ENCODE measurements around the gene PCSK6. TPM values are rescaled to one million over a fixed set of nuclear protein-coding genes. Genes with fewer than 3 reads are reported as not detected.
A peak's percentile ranks its signal among the peaks of the same experiment; 100 is the strongest.
"Not testable (repeated sequence)": the region's sequence is repeated elsewhere in the genome, so short reads cannot be mapped to it uniquely, and the experiment has no call there.

Gene PCSK6
- total RNA-seq, 1 donor from 2014 or later: 15.4 TPM

GRCh38 chr15:101376615-101377395, 112.7 kb downstream of the PCSK6 start:
- DNase-seq: no peak

- not testable (repeated sequence) for DNase-seq
These were observed 114.5 kb downstream of the PCSK6 start for GRCh38 chr15:101375006-101375405.

GRCh38 chr15:101374326-101374725, 115.2 kb downstream of the PCSK6 start:
- no peak for DNase-seq

- no peak for DNase-seq
These were observed 115.9 kb downstream of the PCSK6 start for GRCh38 chr15:101373577-101373976.

GRCh38 chr15:101372960-101373525, 116.5 kb downstream of the PCSK6 start:
- DNase-seq: no peak

GRCh38 chr15:101372149-101372577, 117.3 kb downstream of the PCSK6 start:
- no peak for DNase-seq

- no peak for DNase-seq
These were observed 118.0 kb downstream of the PCSK6 start for GRCh38 chr15:101371519-101371918.

- DNase-seq: no peak
These were observed 118.4 kb downstream of the PCSK6 start for GRCh38 chr15:101371081-101371480.

- DNase-seq: no peak
These were observed 119.0 kb downstream of the PCSK6 start for GRCh38 chr15:101370330-101371024.

GRCh38 chr15:101369676-101370075, 119.8 kb downstream of the PCSK6 start:
- DNase-seq: no peak

GRCh38 chr15:101368861-101369642, 120.5 kb downstream of the PCSK6 start:
- DNase-seq: no peak

- no peak for DNase-seq
These were observed 121.3 kb downstream of the PCSK6 start for GRCh38 chr15:101368086-101368780.

- no peak for DNase-seq
These were observed 122.7 kb downstream of the PCSK6 start for GRCh38 chr15:101366853-101367252.

GRCh38 chr15:101362986-101363566, 126.4 kb downstream of the PCSK6 start:
- no peak for DNase-seq

- no peak for DNase-seq
These were observed 127.1 kb downstream of the PCSK6 start for GRCh38 chr15:101362359-101362758.

- no peak for DNase-seq
These were observed 128.1 kb downstream of the PCSK6 start for GRCh38 chr15:101361418-101361817.

- DNase-seq: peak; percentile 16
These were observed 130.1 kb downstream of the PCSK6 start for GRCh38 chr15:101359365-101359947.

- DNase-seq: no peak
These were observed 130.6 kb downstream of the PCSK6 start for GRCh38 chr15:101358895-101359294.

GRCh38 chr15:101357885-101358284, 131.6 kb downstream of the PCSK6 start:
- no peak for DNase-seq

GRCh38 chr15:101357333-101357732, 132.2 kb downstream of the PCSK6 start:
- no peak for DNase-seq

- DNase-seq: not testable (repeated sequence)
These were observed 132.9 kb downstream of the PCSK6 start for GRCh38 chr15:101356512-101357172.
